ENCODE measurements around the gene GMPPA. TPM values are rescaled to one million over a fixed set of nuclear protein-coding genes. Genes with fewer than 3 reads are reported as not detected.

GMPPA gene
- total and polyA plus RNA-seq, 4 donors, result 20.2 to 59.4 (median 43.4) TPM

DNA sequence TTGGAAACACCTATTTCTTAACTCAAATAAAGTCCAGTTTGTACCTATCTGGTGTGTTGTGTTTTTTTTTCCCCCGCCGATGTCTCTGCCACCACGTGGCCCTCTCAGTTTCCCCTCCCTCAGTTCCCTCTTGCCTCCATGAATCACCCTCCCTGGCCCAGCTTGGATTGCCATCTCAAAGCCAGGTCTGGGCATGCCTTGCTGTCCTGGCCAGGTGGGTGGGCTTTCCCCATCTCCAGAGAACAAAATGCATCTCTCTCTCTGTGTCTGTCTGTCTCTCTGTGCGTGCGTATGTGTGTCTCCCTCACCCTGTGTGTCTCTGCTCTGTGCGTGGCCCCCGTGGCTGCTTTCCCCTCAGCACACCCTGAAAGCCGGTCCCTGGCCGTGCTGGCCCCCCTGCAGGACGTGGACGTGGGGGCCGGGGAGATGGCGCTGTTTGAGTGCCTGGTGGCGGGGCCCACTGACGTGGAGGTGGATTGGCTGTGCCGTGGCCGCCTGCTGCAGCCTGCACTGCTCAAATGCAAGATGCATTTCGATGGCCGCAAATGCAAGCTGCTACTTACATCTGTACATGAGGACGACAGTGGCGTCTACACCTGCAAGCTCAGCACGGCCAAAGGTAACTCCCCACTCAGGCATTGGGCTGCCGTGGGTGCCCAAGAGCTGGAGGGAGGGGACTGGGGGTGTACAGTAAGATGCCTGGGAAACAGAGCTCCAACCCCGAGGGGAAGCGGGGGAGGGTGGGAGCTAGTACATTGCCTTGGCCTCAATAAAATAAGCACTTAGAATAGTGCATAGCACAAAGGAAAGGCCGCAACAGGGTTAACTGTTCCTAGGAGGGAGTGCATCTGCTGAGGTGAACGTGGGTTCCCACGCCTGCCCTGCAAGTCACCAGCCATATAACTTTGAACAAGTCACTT lies 31.6 kb upstream of the GMPPA start:
- TF ChIP-seq SP1 (IDR thresholded peaks at IDR 0.05) (no peak), NR2F2 (IDR thresholded peaks at IDR 0.05) (no peak), HNF4G (IDR thresholded peaks at IDR 0.05) (no peak), FOXA2 (IDR thresholded peaks at IDR 0.05) (no peak), HNF4A (conservative IDR thresholded peaks at IDR 0.05) (no peak), YY1 (IDR thresholded peaks at IDR 0.05) (no peak), RXRA (IDR thresholded peaks at IDR 0.05) (no peak), FOXA1 (IDR thresholded peaks at IDR 0.05) (no peak), GABPA (IDR thresholded peaks at IDR 0.05 in 1 of 2, conservative IDR thresholded peaks at IDR 0.05 in 1 of 2) (no peak), TAF1 (conservative IDR thresholded peaks at IDR 0.05) (no peak), JUND (IDR thresholded peaks at IDR 0.05) (no peak), EGR1 (IDR thresholded peaks at IDR 0.05; ENCODE audit: low read depth in 2 of 2) (no peak)
- TF ChIP-seq, protein P1, sequence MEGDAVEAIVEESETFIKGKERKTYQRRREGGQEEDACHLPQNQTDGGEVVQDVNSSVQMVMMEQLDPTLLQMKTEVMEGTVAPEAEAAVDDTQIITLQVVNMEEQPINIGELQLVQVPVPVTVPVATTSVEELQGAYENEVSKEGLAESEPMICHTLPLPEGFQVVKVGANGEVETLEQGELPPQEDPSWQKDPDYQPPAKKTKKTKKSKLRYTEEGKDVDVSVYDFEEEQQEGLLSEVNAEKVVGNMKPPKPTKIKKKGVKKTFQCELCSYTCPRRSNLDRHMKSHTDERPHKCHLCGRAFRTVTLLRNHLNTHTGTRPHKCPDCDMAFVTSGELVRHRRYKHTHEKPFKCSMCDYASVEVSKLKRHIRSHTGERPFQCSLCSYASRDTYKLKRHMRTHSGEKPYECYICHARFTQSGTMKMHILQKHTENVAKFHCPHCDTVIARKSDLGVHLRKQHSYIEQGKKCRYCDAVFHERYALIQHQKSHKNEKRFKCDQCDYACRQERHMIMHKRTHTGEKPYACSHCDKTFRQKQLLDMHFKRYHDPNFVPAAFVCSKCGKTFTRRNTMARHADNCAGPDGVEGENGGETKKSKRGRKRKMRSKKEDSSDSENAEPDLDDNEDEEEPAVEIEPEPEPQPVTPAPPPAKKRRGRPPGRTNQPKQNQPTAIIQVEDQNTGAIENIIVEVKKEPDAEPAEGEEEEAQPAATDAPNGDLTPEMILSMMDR (IDR thresholded peaks at IDR 0.05; ENCODE audit: low read depth, low read length, missing input control), result no peak
- TF ChIP-seq, protein P2, sequence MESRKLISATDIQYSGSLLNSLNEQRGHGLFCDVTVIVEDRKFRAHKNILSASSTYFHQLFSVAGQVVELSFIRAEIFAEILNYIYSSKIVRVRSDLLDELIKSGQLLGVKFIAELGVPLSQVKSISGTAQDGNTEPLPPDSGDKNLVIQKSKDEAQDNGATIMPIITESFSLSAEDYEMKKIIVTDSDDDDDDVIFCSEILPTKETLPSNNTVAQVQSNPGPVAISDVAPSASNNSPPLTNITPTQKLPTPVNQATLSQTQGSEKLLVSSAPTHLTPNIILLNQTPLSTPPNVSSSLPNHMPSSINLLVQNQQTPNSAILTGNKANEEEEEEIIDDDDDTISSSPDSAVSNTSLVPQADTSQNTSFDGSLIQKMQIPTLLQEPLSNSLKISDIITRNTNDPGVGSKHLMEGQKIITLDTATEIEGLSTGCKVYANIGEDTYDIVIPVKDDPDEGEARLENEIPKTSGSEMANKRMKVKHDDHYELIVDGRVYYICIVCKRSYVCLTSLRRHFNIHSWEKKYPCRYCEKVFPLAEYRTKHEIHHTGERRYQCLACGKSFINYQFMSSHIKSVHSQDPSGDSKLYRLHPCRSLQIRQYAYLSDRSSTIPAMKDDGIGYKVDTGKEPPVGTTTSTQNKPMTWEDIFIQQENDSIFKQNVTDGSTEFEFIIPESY (IDR thresholded peaks at IDR 0.05), result no peak
- TF ChIP-seq, protein P3, sequence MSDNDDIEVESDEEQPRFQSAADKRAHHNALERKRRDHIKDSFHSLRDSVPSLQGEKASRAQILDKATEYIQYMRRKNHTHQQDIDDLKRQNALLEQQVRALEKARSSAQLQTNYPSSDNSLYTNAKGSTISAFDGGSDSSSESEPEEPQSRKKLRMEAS (IDR thresholded peaks at IDR 0.05), result no peak
- TF ChIP-seq, protein P4, sequence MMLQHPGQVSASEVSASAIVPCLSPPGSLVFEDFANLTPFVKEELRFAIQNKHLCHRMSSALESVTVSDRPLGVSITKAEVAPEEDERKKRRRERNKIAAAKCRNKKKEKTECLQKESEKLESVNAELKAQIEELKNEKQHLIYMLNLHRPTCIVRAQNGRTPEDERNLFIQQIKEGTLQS (IDR thresholded peaks at IDR 0.05), result no peak
- TF ChIP-seq, protein P5, sequence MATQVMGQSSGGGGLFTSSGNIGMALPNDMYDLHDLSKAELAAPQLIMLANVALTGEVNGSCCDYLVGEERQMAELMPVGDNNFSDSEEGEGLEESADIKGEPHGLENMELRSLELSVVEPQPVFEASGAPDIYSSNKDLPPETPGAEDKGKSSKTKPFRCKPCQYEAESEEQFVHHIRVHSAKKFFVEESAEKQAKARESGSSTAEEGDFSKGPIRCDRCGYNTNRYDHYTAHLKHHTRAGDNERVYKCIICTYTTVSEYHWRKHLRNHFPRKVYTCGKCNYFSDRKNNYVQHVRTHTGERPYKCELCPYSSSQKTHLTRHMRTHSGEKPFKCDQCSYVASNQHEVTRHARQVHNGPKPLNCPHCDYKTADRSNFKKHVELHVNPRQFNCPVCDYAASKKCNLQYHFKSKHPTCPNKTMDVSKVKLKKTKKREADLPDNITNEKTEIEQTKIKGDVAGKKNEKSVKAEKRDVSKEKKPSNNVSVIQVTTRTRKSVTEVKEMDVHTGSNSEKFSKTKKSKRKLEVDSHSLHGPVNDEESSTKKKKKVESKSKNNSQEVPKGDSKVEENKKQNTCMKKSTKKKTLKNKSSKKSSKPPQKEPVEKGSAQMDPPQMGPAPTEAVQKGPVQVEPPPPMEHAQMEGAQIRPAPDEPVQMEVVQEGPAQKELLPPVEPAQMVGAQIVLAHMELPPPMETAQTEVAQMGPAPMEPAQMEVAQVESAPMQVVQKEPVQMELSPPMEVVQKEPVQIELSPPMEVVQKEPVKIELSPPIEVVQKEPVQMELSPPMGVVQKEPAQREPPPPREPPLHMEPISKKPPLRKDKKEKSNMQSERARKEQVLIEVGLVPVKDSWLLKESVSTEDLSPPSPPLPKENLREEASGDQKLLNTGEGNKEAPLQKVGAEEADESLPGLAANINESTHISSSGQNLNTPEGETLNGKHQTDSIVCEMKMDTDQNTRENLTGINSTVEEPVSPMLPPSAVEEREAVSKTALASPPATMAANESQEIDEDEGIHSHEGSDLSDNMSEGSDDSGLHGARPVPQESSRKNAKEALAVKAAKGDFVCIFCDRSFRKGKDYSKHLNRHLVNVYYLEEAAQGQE (IDR thresholded peaks at IDR 0.05), result no peak
- WGBS, result 86% methylated on average over 28 of the region's 28 CpGs
- H3K27ac ChIP-seq (ENCODE audit: low read depth in 1 of 2, low read length in 2 of 2), result no peak overlapping the region
- H3K27me3 ChIP-seq (ENCODE audit: control insufficient read depth in 4 of 4, insufficient read depth in 4 of 4, low read length in 3 of 4), result no peaks in the 10 kb centered on the region
- H3K4me1 ChIP-seq (ENCODE audit: control insufficient read depth in 4 of 4, insufficient read depth in 4 of 4, low read length in 3 of 4), result no peaks in the 10 kb centered on the region
- no peak overlapping the region for H3K4me3 ChIP-seq (ENCODE audit: low read depth in 1 of 3, low read length in 3 of 3)
- no peaks in the 10 kb centered on the region for H3K9me3 ChIP-seq (ENCODE audit: control insufficient read depth in 4 of 4, low read length in 3 of 4)
- H3K36me3 ChIP-seq (ENCODE audit: control insufficient read depth in 4 of 4, insufficient read depth in 3 of 4, low read depth in 1 of 4, low read length in 3 of 4), result no peaks in the 10 kb centered on the region
- DNase-seq (ENCODE audit: low spot score), result no peak
- no peak overlapping the region for H3K9ac ChIP-seq (ENCODE audit: low read depth in 1 of 2, low read length in 2 of 2)

Measured in liver (tissue), 9 donors.